HepG2 (cell line): Measurements from ENCODE around the gene LLGL2. TPM values are rescaled to one million over a fixed set of nuclear protein-coding genes. Genes with fewer than 3 reads are reported as not detected.
A peak's percentile ranks its signal among the peaks of the same experiment; 100 is the strongest.

Experiments used
- ARNT ChIP-seq: fragments of 450-650 bp; IDR thresholded peaks from 2 replicates; pipeline ENCODE4 v1.6.1; 2017
- CCAR2 ChIP-seq: fragments of 200-400 bp; formaldehyde crosslinking; optimal IDR thresholded peaks from 2 replicates; pipeline ENCODE3; 2018; ENCODE audit warnings: low read depth, mild to moderate bottlenecking, low read length, moderate library complexity
- E2F2 ChIP-seq: sonication (generic); formaldehyde crosslinking; IDR thresholded peaks from 2 replicates; pipeline ENCODE4 v1.4.0; 2020; ENCODE audit warnings: missing genetic modification reagents, borderline replicate concordance
- FOSL1 ChIP-seq: sonication (generic); formaldehyde crosslinking; IDR thresholded peaks from 2 replicates; pipeline ENCODE4 v1.9.0; 2021; ENCODE audit warnings: missing genetic modification reagents, borderline replicate concordance
- GMEB1 ChIP-seq: sonication (generic); formaldehyde crosslinking; IDR thresholded peaks from 2 replicates; pipeline ENCODE4 v1.5.1; 2020; ENCODE audit warnings: missing genetic modification reagents, mild to moderate bottlenecking, borderline replicate concordance
- HNF4A ChIP-seq: sonication (generic); formaldehyde crosslinking; IDR thresholded peaks from 2 replicates; pipeline ENCODE4 v1.4.0; 2020; ENCODE audit warnings: missing genetic modification reagents
- PRDM15 ChIP-seq: sonication (generic); formaldehyde crosslinking; IDR thresholded peaks from 2 replicates; pipeline ENCODE4 v1.4.0; 2020; ENCODE audit warnings: missing genetic modification reagents
- RNF219 ChIP-seq: sonication (generic); formaldehyde crosslinking; IDR thresholded peaks from 2 replicates; pipeline ENCODE4 v1.5.0; 2020; ENCODE audit warnings: mild to moderate bottlenecking, missing genetic modification reagents
- SMAD3 ChIP-seq: sonication (generic); formaldehyde crosslinking; IDR thresholded peaks from 2 replicates; pipeline ENCODE4 v1.4.0; 2020; ENCODE audit warnings: missing genetic modification reagents
- SP4 ChIP-seq: sonication (generic); formaldehyde crosslinking; IDR thresholded peaks from 2 replicates; pipeline ENCODE4 v1.8.1; 2023; ENCODE audit warnings: mild to moderate bottlenecking, missing genetic modification reagents
- SRF ChIP-seq: IDR thresholded peaks from 2 replicates; pipeline ENCODE4 v1.6.1; 2011; ENCODE audit warnings: mild to moderate bottlenecking, low read depth, low read length, moderate library complexity
- THAP9 ChIP-seq: sonication (generic); formaldehyde crosslinking; IDR thresholded peaks from 2 replicates; pipeline ENCODE4; 2020; ENCODE audit warnings: missing genetic modification reagents, mild to moderate bottlenecking, borderline replicate concordance
- THRA ChIP-seq: sonication (generic); formaldehyde crosslinking; IDR thresholded peaks from 2 replicates; pipeline ENCODE4 v1.4.0; 2020; ENCODE audit warnings: missing genetic modification reagents, borderline replicate concordance
- ZNF746 ChIP-seq: sonication (generic); formaldehyde crosslinking; IDR thresholded peaks from 2 replicates; pipeline ENCODE4 v1.8.0; 2022; ENCODE audit warnings: mild to moderate bottlenecking, missing genetic modification reagents
- polyA plus RNA-seq, 8 experiments: library from polyadenylated mRNA; depleted of rRNA in 3 of 8; stranded (reverse) in 7 of 8; unstranded in 1 of 8; fragments of >200 nt; fragmentation: Illumina TruSeq in 4 of 8; extraction: Trizol in 4 of 8; gene quantifications; 2 replicates each; pipeline versions ENCODE4 v1.2.1 to v1.2.3, GENCODE V29; 2011 to 2016; ENCODE audit warnings: low read depth in 4 of 8, missing spikeins in 1 of 8, mixed read lengths in 1 of 8; ENCODE audit not compliant: insufficient read depth in 1 of 8
- total RNA-seq, 5 experiments: library from RNA; depleted of rRNA; stranded (reverse); fragments of >200 nt; fragmentation: Illumina TruSeq; extraction: Trizol; gene quantifications; 2 replicates each; pipeline ENCODE4 v1.2.3, GENCODE V29; 2016; ENCODE audit warnings: low read depth in 1 of 5

Gene LLGL2
- total and polyA plus RNA-seq, 2 of the 13 experiments (the other 11 are each of a cell fraction or from before 2014, with no cell fraction given) = 83.0 to 86.7 TPM

- TF ChIP-seq GMEB1 (0 out of 2 replicates have a peak, but pooled peaks have one; percentile 40), E2F2 (no peak), THRA (CRISPR knock-in tag) (no peak), SMAD3 (CRISPR knock-in tag) (0 out of 2 replicates have a peak, but pooled peaks have one; percentile 20), SRF (no peak), SP4 (no peak), CCAR2 (no peak), ARNT (no peak), THAP9 (CRISPR knock-in tag) (peak; percentile 62; the same call in 1 of the 2 replicates), FOSL1 (no peak), PRDM15 (CRISPR knock-in tag) (no peak), HNF4A (CRISPR knock-in tag) (no peak), ZNF746 (no peak), RNF219 (CRISPR knock-in tag) (no peak)
These were observed 75.8 kb downstream of the LLGL2 start (continued) for GRCh38 chr17:75601057-75601987.
